HepG2 (cell line): ENCODE results near the gene TMEM218. TPM values are rescaled to one million over a fixed set of nuclear protein-coding genes. Genes with fewer than 3 reads are reported as not detected.

ENCODE experiments used
- ATF7 ChIP-seq, 2 experiments: fragments of 450-650 bp in 1 of 2; sonication (generic) in 1 of 2; formaldehyde crosslinking in 1 of 2; IDR thresholded peaks; 2 replicates each; pipeline versions ENCODE4 v1.4.0 to v1.6.1; 2016 to 2020; ENCODE audit warnings: antibody characterized with exemption in 1 of 2, mild to moderate bottlenecking in 1 of 2, missing genetic modification reagents in 1 of 2
- ELF1 ChIP-seq: sonication (generic); formaldehyde crosslinking; IDR thresholded peaks from 2 replicates; pipeline ENCODE4 v1.4.0; 2020; ENCODE audit warnings: missing genetic modification reagents
- ERF ChIP-seq: IDR thresholded peaks from 2 replicates; pipeline ENCODE4 v1.6.1; 2018; ENCODE audit warnings: missing biosample characterization, missing genetic modification reagents
- GLI4 ChIP-seq: sonication (generic); formaldehyde crosslinking; IDR thresholded peaks from 2 replicates; pipeline ENCODE4 v1.5.1; 2020; ENCODE audit warnings: missing genetic modification reagents, mild to moderate bottlenecking, moderate library complexity, borderline replicate concordance
- RARA ChIP-seq: IDR thresholded peaks from 2 replicates; pipeline ENCODE4 v1.6.1; 2016; ENCODE audit warnings: missing genetic modification reagents, missing compliant biosample characterization
- SNAPC4 ChIP-seq: sonication (generic); formaldehyde crosslinking; IDR thresholded peaks from 2 replicates; pipeline ENCODE4 v1.4.0; 2020; ENCODE audit warnings: mild to moderate bottlenecking, missing genetic modification reagents
- STAG1 ChIP-seq: sonication (generic); formaldehyde crosslinking; IDR thresholded peaks from 2 replicates; pipeline ENCODE4 v1.4.0; 2020; ENCODE audit warnings: missing genetic modification reagents
- polyA plus RNA-seq, 8 experiments: library from polyadenylated mRNA; depleted of rRNA in 3 of 8; stranded (reverse) in 7 of 8; unstranded in 1 of 8; fragments of >200 nt; fragmentation: Illumina TruSeq in 4 of 8; extraction: Trizol in 4 of 8; gene quantifications; 2 replicates each; pipeline versions ENCODE4 v1.2.1 to v1.2.3, GENCODE V29; 2011 to 2016; ENCODE audit warnings: low read depth in 4 of 8, missing spikeins in 1 of 8, mixed read lengths in 1 of 8; ENCODE audit not compliant: insufficient read depth in 1 of 8
- total RNA-seq, 5 experiments: library from RNA; depleted of rRNA; stranded (reverse); fragments of >200 nt; fragmentation: Illumina TruSeq; extraction: Trizol; gene quantifications; 2 replicates each; pipeline ENCODE4 v1.2.3, GENCODE V29; 2016; ENCODE audit warnings: low read depth in 1 of 5

TMEM218 gene
- total and polyA plus RNA-seq, 2 of the 13 experiments (the other 11 are each of a cell fraction or from before 2014, with no cell fraction given) = 11.8 to 14.0 TPM

- TF ChIP-seq ATF7 (IDR thresholded peaks at IDR 0.05) = peak; percentile 39; the same call in 1 of the 2 replicates
- TF ChIP-seq ATF7 (CRISPR knock-in tag; IDR thresholded peaks at IDR 0.05) = no peak
- no peak for TF ChIP-seq GLI4 (CRISPR knock-in tag)
- peak; percentile 85 for TF ChIP-seq STAG1 (CRISPR knock-in tag)
- 0 out of 2 replicates have a peak, but pooled peaks have one; percentile 32 for TF ChIP-seq ERF (CRISPR knock-in tag)
- TF ChIP-seq RARA (CRISPR knock-in tag) = no peak
- peak; percentile 45; the same call in 1 of the 2 replicates for TF ChIP-seq ELF1
- TF ChIP-seq SNAPC4 (CRISPR knock-in tag) = no peak
Measured at GRCh38 chr11:125091247-125091876, 20.1 kb downstream of the TMEM218 start (continued).
